Neural cell (in vitro differentiated cells): Measurements from ENCODE around the gene SPARC. TPM values are rescaled to one million over a fixed set of nuclear protein-coding genes. Genes with fewer than 3 reads are reported as not detected.

Experiments
- H2AFZ ChIP-seq: fragments of 200-600, 300-800 bp; sonication (generic), shearing (Covaris generic); 2 replicates; pipeline ENCODE4 v1.6.0; 2014; ENCODE audit warnings: low read depth, mild to moderate bottlenecking, antibody characterized with exemption, low read length, moderate library complexity
- H3F3A ChIP-seq: fragments of 200-600 bp; shearing (Covaris generic); 2 replicates; pipeline ENCODE4 v1.6.1; 2016; ENCODE audit warnings: mild to moderate bottlenecking, moderate library complexity, mixed read lengths, antibody characterized with exemption, low read length; ENCODE audit not compliant: insufficient read depth, poor library complexity, severe bottlenecking
- H3K27ac ChIP-seq: fragments of 200-600, 300-800 bp; sonication (generic), shearing (Covaris generic); 2 replicates; pipeline ENCODE4 v1.5.1; 2014; ENCODE audit warnings: mild to moderate bottlenecking, low read length, moderate library complexity
- H3K27me3 ChIP-seq: fragments of 300-800, 200-600 bp; sonication (generic), shearing (Covaris generic); 2 replicates; pipeline ENCODE4 v1.6.0; 2014; ENCODE audit warnings: mild to moderate bottlenecking, low read depth, low read length, moderate library complexity; ENCODE audit not compliant: insufficient read depth
- H3K36me3 ChIP-seq: fragments of 300-800, 200-600 bp; sonication (generic), shearing (Covaris generic); 2 replicates; pipeline ENCODE4 v1.5.1; 2014; ENCODE audit warnings: mild to moderate bottlenecking, antibody characterized with exemption, low read length, moderate library complexity; ENCODE audit not compliant: insufficient read depth
- H3K4me2 ChIP-seq: fragments of 300-800, 200-600 bp; sonication (generic), shearing (Covaris generic); 2 replicates; pipeline ENCODE4 v1.6.0; 2014; ENCODE audit warnings: mild to moderate bottlenecking, low read length
- H3K4me3 ChIP-seq: fragments of 300-800, 200-600 bp; sonication (generic), shearing (Covaris generic); 2 replicates; pipeline ENCODE4 v1.5.1; 2014; ENCODE audit warnings: mild to moderate bottlenecking, low read length, moderate library complexity
- H3K79me2 ChIP-seq: fragments of 200-600 bp; shearing (Covaris generic); replicated peaks from 2 replicates; pipeline ENCODE4 v1.6.0; 2014; ENCODE audit warnings: mild to moderate bottlenecking, low read length, moderate library complexity; ENCODE audit not compliant: insufficient read depth
- H3K9ac ChIP-seq: fragments of 300-800, 200-600 bp; sonication (generic), shearing (Covaris generic); 2 replicates; pipeline ENCODE4 v1.6.1; 2016; ENCODE audit warnings: mild to moderate bottlenecking, low read length, mixed read lengths
- H3K9me2 ChIP-seq: fragments of 200-600 bp; shearing (Covaris generic); 2 replicates; pipeline ENCODE4 v1.6.1; 2016; ENCODE audit warnings: mild to moderate bottlenecking, low read length, mixed read lengths; ENCODE audit not compliant: insufficient read depth
- H3K9me3 ChIP-seq: fragments of 200-600, 300-800 bp; sonication (generic), shearing (Covaris generic); 2 replicates; pipeline ENCODE4 v1.6.1; 2016; ENCODE audit warnings: mild to moderate bottlenecking, mixed run types, low read length, moderate library complexity, mixed read lengths
- H4K20me1 ChIP-seq: fragments of 200-600 bp; shearing (Covaris generic); 2 replicates; pipeline ENCODE4 v1.6.1; 2016; ENCODE audit warnings: mild to moderate bottlenecking, mixed run types; ENCODE audit not compliant: insufficient read depth
- CTCF ChIP-seq: fragments of 450-650 bp; IDR thresholded peaks from 2 replicates; pipeline ENCODE4 v1.5.1; 2014; ENCODE audit warnings: antibody characterized with exemption, mild to moderate bottlenecking, moderate library complexity; ENCODE audit not compliant: poor library complexity, severe bottlenecking
- EP300 ChIP-seq: fragments of 450-650 bp; conservative IDR thresholded peaks from 2 replicates; pipeline ENCODE4 v1.6.1; 2014; ENCODE audit warnings: antibody characterized with exemption, mild to moderate bottlenecking, moderate library complexity; ENCODE audit not compliant: poor library complexity, severe bottlenecking
- EZH2 ChIP-seq: fragments of 200-600, 300-800 bp; shearing (Covaris generic), sonication (generic); IDR thresholded peaks from 2 replicates; pipeline ENCODE4 v1.6.1; 2014; ENCODE audit warnings: antibody characterized with exemption, low read length, borderline replicate concordance, mild to moderate bottlenecking; ENCODE audit not compliant: insufficient read depth, poor library complexity, severe bottlenecking
- MXI1 ChIP-seq: fragments of 450-650 bp; conservative IDR thresholded peaks from 2 replicates; pipeline ENCODE4 v1.6.1; 2014; ENCODE audit warnings: antibody characterized with exemption, mild to moderate bottlenecking; ENCODE audit not compliant: poor library complexity, severe bottlenecking
- POLR2AphosphoS5 ChIP-seq: IDR thresholded peaks from 2 replicates; pipeline ENCODE4 v1.6.1; 2012
- RAD21 ChIP-seq: fragments of 450-650 bp; conservative IDR thresholded peaks from 2 replicates; pipeline ENCODE4 v1.6.1; 2014; ENCODE audit warnings: antibody characterized with exemption, mild to moderate bottlenecking, moderate library complexity
- REST ChIP-seq: IDR thresholded peaks from 2 replicates; pipeline ENCODE4 v1.6.1; 2012; ENCODE audit warnings: borderline replicate concordance
- SMC3 ChIP-seq: fragments of 450-650 bp; conservative IDR thresholded peaks from 2 replicates; pipeline ENCODE4 v1.6.1; 2014; ENCODE audit warnings: antibody characterized with exemption, mild to moderate bottlenecking, moderate library complexity; ENCODE audit not compliant: poor library complexity
- TAF1 ChIP-seq: IDR thresholded peaks from 2 replicates; pipeline ENCODE4 v1.6.1; 2012; ENCODE audit warnings: low read depth
- polyA plus RNA-seq: library from polyadenylated mRNA; depleted of rRNA; stranded (reverse); fragments of >200 nt; gene quantifications from 2 replicates; pipeline ENCODE4 v1.2.3, GENCODE V29; 2014

The SPARC gene
- polyA plus RNA-seq, 1 donor from 2014 or later = 15.3 TPM

- no peak overlapping the region for H3K9ac ChIP-seq
- no peaks in the 10 kb centered on the region for H3K9me3 ChIP-seq
- TF ChIP-seq CTCF = no peak
- TF ChIP-seq EP300 = no peak
- no peak for TF ChIP-seq POLR2AphosphoS5
- TF ChIP-seq MXI1 = no peak
- no peak for TF ChIP-seq EZH2
- no peaks in the 10 kb centered on the region for H4K20me1 ChIP-seq
- no peak overlapping the region for H2AFZ ChIP-seq
- no peaks in the 10 kb centered on the region for H3K36me3 ChIP-seq
- H3K27me3 ChIP-seq = no peaks in the 10 kb centered on the region
- H3K79me2 ChIP-seq = no peaks in the 10 kb centered on the region
- no peaks in the 10 kb centered on the region for H3F3A ChIP-seq
- H3K4me2 ChIP-seq = no peak overlapping the region
- H3K9me2 ChIP-seq = no peaks in the 10 kb centered on the region
- no peak overlapping the region for H3K27ac ChIP-seq
- no peak overlapping the region for H3K4me3 ChIP-seq
Observed at GRCh38 chr5:151718153-151718552, 31.4 kb upstream of the SPARC start.

- Histone ChIP-seq H3K27ac (no peak overlapping the region), H3K9ac (no peak overlapping the region), H3K9me3 (no peaks in the 10 kb centered on the region), H3K27me3 (no peaks in the 10 kb centered on the region), H3F3A (no peaks in the 10 kb centered on the region), H3K4me3 (no peak overlapping the region), H4K20me1 (no peaks in the 10 kb centered on the region), H2AFZ (no peak overlapping the region), H3K4me2 (no peak overlapping the region), H3K9me2 (no peaks in the 10 kb centered on the region), H3K36me3 (no peaks in the 10 kb centered on the region), H3K79me2 (no peaks in the 10 kb centered on the region)
- TF ChIP-seq RAD21 (no peak), CTCF (no peak), SMC3 (no peak), MXI1 (no peak), EP300 (no peak), POLR2AphosphoS5 (no peak), EZH2 (no peak), REST (no peak), TAF1 (no peak)
Observed at GRCh38 chr5:151717416-151717815, 30.7 kb upstream of the SPARC start.
